Stimulated activated naive CD4-positive, alpha-beta T cell (primary cell): Measurements from ENCODE around the gene PTBP2.
"Not testable (repeated sequence)": the region's sequence is repeated elsewhere in the genome, so short reads cannot be mapped to it uniquely, and the experiment has no call there.

Experiments
- DNase-seq, 6 experiments: peaks; one replicate each; lab custom pipeline; 2025; lab: John Stamatoyannopoulos, UW

The PTBP2 gene

GRCh38 chr1:96730574-96731298, 9.2 kb downstream of the PTBP2 start:
- no peak for DNase-seq

GRCh38 chr1:96741335-96741734, 19.8 kb downstream of the PTBP2 start:
- DNase-seq: no peak

- DNase-seq: no peak
These were observed 25.1 kb downstream of the PTBP2 start for GRCh38 chr1:96746440-96747420.

GRCh38 chr1:96747565-96747964, 26.0 kb downstream of the PTBP2 start:
- DNase-seq: no peak

GRCh38 chr1:96748078-96748477, 26.5 kb downstream of the PTBP2 start:
- DNase-seq: no peak

GRCh38 chr1:96749618-96750017, 28.0 kb downstream of the PTBP2 start:
- no peak for DNase-seq

- no peak for DNase-seq
These were observed 30.8 kb downstream of the PTBP2 start for GRCh38 chr1:96752394-96752793.

- no peak for DNase-seq
These were observed 35.2 kb downstream of the PTBP2 start for GRCh38 chr1:96756789-96757188.

GRCh38 chr1:96762586-96762985, 41.0 kb downstream of the PTBP2 start:
- DNase-seq: not testable (repeated sequence)

GRCh38 chr1:96763514-96763913, 41.9 kb downstream of the PTBP2 start:
- no peak for DNase-seq

- DNase-seq: no peak
These were observed 42.9 kb downstream of the PTBP2 start for GRCh38 chr1:96764469-96764868.

- DNase-seq: no peak
These were observed 50.3 kb downstream of the PTBP2 start for GRCh38 chr1:96771847-96772246.

- DNase-seq: no peak
These were observed 50.8 kb downstream of the PTBP2 start for GRCh38 chr1:96772349-96772748.

- DNase-seq: no peak
These were observed 51.4 kb downstream of the PTBP2 start for GRCh38 chr1:96772972-96773371.

- DNase-seq: no peak
These were observed 60.6 kb downstream of the PTBP2 start for GRCh38 chr1:96782206-96782605.

GRCh38 chr1:96782856-96783255, 61.3 kb downstream of the PTBP2 start:
- DNase-seq: no peak

GRCh38 chr1:96790599-96790998, 69.0 kb downstream of the PTBP2 start:
- DNase-seq: no peak

- DNase-seq: no peak
These were observed 70.6 kb downstream of the PTBP2 start for GRCh38 chr1:96792220-96792619.

- not testable (repeated sequence) for DNase-seq
These were observed 80.1 kb downstream of the PTBP2 start for GRCh38 chr1:96801696-96802095.

GRCh38 chr1:96804648-96805047, 83.1 kb downstream of the PTBP2 start:
- no peak for DNase-seq

- DNase-seq: no peak
These were observed 86.6 kb downstream of the PTBP2 start for GRCh38 chr1:96808191-96808590.

- DNase-seq: no peak
These were observed 94.3 kb downstream of the PTBP2 start for GRCh38 chr1:96815914-96816313.

GRCh38 chr1:96820107-96820506, 98.5 kb downstream of the PTBP2 start:
- DNase-seq: no peak
